Ovary (tissue), 3 donors: ENCODE measurements around the gene LGALS7B.
"Not testable (repeated sequence)": the region's sequence is repeated elsewhere in the genome, so short reads cannot be mapped to it uniquely, and the experiment has no call there.

Experiments
- CTCF ChIP-seq, 3 donors: fragments of 450-650 bp in 2 of 3; fragments of 200-600 bp in 1 of 3; IDR thresholded peaks; one replicate each; pipeline versions ENCODE4 v1.5.1 to v1.8.0; 2016 to 2022; ENCODE audit warnings: antibody characterized with exemption in 3 of 3, mild to moderate bottlenecking in 1 of 3
- EP300 ChIP-seq: sonication (generic); formaldehyde crosslinking; IDR thresholded peaks from one replicate; pipeline ENCODE4 v1.6.1; 2017; ENCODE audit warnings: antibody characterized with exemption
- donor health status: DM: no; HTN: no; CAD: no.

GRCh38 chr19:38771569-38771968 is 17.4 kb upstream of the LGALS7B start:
- not testable (repeated sequence) for TF ChIP-seq CTCF (IDR thresholded peaks at IDR 0.05); EP300
